ENCODE measurements around the gene CAPN15. TPM values are rescaled to one million over a fixed set of nuclear protein-coding genes. Genes with fewer than 3 reads are reported as not detected.

Gene CAPN15
- total RNA-seq, 4 donors from 2014 or later, result 22.3 to 37.8 (median 27.4) TPM

DNA sequence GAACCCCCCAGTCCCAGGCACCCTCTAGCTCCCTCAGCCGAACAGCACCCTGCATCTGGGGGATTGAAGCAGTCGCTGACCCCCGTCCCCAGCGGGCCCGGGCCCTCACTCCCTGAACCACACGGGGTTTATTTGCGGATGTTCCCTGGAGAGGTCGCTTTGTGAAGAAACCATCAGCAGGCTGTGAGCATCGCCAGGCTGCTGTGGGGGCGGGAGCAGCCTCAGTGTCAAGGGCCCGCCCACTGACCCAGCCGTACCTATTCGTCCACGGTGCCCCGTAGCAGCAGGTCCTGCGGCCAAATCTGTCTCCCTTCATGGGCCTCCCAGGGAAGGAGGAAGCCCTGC lies 55.9 kb downstream of the CAPN15 start:
- ATAC-seq, result no peak
- peaks cover 22 to 33% of the 10 kb centered on the region in 2 donors for H3K4me1 ChIP-seq
- no peak overlapping the region for H3K27ac ChIP-seq
- in situ Hi-C loops (cut with MboI; ENCODE audit: low sequenced_read_pairs in 4 of 4) (no loop called here), intact Hi-C loops (cut with DNase I; ENCODE audit: low total_unique reads) (no loop called here)
- H3K27me3 ChIP-seq, result no peaks in the 10 kb centered on the region
- TF ChIP-seq, protein P1, sequence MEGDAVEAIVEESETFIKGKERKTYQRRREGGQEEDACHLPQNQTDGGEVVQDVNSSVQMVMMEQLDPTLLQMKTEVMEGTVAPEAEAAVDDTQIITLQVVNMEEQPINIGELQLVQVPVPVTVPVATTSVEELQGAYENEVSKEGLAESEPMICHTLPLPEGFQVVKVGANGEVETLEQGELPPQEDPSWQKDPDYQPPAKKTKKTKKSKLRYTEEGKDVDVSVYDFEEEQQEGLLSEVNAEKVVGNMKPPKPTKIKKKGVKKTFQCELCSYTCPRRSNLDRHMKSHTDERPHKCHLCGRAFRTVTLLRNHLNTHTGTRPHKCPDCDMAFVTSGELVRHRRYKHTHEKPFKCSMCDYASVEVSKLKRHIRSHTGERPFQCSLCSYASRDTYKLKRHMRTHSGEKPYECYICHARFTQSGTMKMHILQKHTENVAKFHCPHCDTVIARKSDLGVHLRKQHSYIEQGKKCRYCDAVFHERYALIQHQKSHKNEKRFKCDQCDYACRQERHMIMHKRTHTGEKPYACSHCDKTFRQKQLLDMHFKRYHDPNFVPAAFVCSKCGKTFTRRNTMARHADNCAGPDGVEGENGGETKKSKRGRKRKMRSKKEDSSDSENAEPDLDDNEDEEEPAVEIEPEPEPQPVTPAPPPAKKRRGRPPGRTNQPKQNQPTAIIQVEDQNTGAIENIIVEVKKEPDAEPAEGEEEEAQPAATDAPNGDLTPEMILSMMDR (IDR thresholded peaks at IDR 0.05 in 4 of 5, conservative IDR thresholded peaks at IDR 0.05 in 1 of 5), result no peak
- DNase-seq, result no peak
- no peaks in the 10 kb centered on the region for H3K9me3 ChIP-seq
- H3K4me3 ChIP-seq, result no peak overlapping the region
- H3K36me3 ChIP-seq, result no peaks in the 10 kb centered on the region

DNA sequence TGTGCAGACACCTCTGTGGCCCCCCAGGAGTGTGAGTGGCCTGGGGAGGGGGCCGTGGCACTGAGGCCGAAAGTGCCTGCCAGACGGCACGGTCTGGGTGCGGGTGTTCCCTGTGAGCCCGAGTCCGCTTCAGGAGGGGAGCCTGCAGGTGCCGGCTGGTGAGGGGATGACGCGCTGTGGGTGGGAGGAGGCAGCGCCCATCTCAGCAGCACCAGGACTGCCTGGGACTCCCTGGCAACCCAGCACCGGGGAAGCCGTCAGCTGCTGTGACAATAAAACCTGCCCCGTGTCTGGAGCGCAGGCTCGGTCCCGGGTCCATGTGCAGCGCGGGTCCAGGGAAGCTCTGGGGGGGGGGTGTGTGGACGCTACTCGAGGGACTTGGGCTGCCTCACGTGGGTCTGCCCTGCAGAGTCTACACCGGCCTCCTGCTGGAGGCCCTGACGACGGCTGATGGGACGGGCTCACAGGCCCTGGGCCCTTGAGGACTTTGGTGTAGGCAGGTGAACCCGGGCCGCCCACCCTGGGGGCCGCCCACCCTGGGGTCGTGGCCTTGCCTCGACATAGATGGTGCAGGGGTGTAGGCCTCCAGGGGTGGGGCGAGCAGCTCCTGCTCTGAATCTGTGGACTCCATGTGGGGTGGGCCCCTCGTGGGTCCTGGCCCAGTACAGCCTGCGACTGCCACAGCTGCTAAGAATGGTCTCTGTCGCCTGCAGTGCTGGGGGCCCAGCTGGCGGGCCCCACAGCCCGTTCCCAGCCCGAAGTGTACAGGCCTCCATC lies 56.5 kb downstream of the CAPN15 start:
- H3K27ac ChIP-seq, result no peak overlapping the region
- DNase-seq (no peak), ATAC-seq (no peak)
- no peaks in the 10 kb centered on the region for H3K36me3 ChIP-seq
- H3K4me1 ChIP-seq, result peaks cover 22 to 33% of the 10 kb centered on the region in 2 donors
- TF ChIP-seq POLR2A (IDR thresholded peaks at IDR 0.05), result no peak
- TF ChIP-seq, protein P1 (IDR thresholded peaks at IDR 0.05 in 4 of 5, conservative IDR thresholded peaks at IDR 0.05 in 1 of 5), result no peak
- intact Hi-C loops (cut with DNase I; ENCODE audit: low total_unique reads) (no loop called here), in situ Hi-C loops (cut with MboI; ENCODE audit: low sequenced_read_pairs in 4 of 4) (no loop called here)
- no peaks in the 10 kb centered on the region for H3K27me3 ChIP-seq
- no peak overlapping the region for H3K4me3 ChIP-seq
- H3K9me3 ChIP-seq, result no peaks in the 10 kb centered on the region

DNA sequence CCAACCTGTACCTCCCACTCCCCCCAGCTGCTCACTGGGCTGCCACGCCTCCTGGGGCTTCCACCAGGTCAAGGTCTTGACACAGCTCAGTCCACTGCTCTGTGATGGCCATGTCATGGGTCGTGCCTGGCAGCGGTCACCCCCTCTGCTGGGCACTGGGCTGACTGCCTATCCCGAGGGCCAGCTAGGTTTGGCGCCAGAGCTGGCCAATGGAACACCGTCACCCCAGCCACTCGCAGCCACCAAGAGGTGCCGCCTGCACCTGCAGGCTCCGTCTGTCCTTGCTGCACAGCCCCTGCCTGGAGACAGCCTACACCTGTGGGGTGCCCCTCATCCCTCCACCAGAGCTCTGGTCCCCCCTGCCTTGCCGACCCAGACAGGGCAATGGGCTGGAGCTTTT lies 57.8 kb downstream of the CAPN15 start:
- in situ Hi-C loops (cut with MboI; ENCODE audit: low sequenced_read_pairs in 4 of 4) (no loop called here), intact Hi-C loops (cut with DNase I; ENCODE audit: low total_unique reads) (no loop called here)

DNA sequence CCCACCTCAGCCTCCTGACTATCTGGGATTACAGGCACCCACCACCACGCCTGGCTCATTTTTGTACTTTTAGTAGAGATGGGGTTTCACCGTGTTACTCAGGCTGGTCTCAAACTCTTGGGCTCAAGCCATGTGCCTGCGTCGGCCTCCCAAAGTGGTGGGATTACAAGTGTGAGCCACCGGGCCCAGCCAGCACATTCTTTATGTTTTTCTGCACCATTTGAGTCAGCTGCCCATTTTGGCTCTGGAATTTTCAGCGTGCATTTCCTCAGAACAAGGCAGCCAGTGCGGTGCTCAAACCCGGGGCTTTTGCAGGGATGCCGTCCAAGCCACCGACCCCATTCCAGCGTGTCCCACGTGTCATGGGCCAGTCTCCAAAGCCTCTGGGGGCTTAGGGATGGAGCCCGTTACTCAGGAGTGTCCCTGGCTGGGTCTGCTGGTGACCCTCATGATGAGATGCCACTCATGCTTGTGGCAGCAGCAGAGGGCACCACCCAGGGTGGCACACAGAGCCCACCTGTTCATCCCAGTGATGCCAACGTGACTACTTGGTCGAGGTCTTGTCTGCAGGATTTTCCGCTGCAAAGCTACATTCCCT lies 58.6 kb downstream of the CAPN15 start:
- no peak overlapping the region for H3K27ac ChIP-seq
- H3K36me3 ChIP-seq, result no peaks in the 10 kb centered on the region
- DNase-seq, result no peak
- TF ChIP-seq POLR2A (IDR thresholded peaks at IDR 0.05), result no peak
- TF ChIP-seq, protein P1 (IDR thresholded peaks at IDR 0.05 in 4 of 5, conservative IDR thresholded peaks at IDR 0.05 in 1 of 5), result no peak
- H3K4me3 ChIP-seq, result no peak overlapping the region
- intact Hi-C loops (cut with DNase I; ENCODE audit: low total_unique reads), result no loop called here
- H3K27me3 ChIP-seq, result no peaks in the 10 kb centered on the region
- peaks cover 28 to 33% of the 10 kb centered on the region in 2 donors for H3K4me1 ChIP-seq
- no peak for ATAC-seq
- H3K9me3 ChIP-seq, result no peaks in the 10 kb centered on the region
- in situ Hi-C loops (cut with MboI; ENCODE audit: low sequenced_read_pairs in 4 of 4), result no loop called here

More for the DNA sequence above, 57.8 kb downstream of the CAPN15 start:
- TF ChIP-seq, protein P1 (IDR thresholded peaks at IDR 0.05 in 4 of 5, conservative IDR thresholded peaks at IDR 0.05 in 1 of 5), result no peak
- no peak for TF ChIP-seq POLR2A (IDR thresholded peaks at IDR 0.05)
- Histone ChIP-seq H3K27me3 (no peaks in the 10 kb centered on the region), H3K36me3 (no peaks in the 10 kb centered on the region), H3K4me1 (peaks cover 22 to 33% of the 10 kb centered on the region in 2 donors), H3K4me3 (no peak overlapping the region), H3K27ac (no peak overlapping the region), H3K9me3 (no peaks in the 10 kb centered on the region)
- ATAC-seq, result no peak
- DNase-seq, result peak in 1 of 2 donors; percentile 65
